Suprapubic skin (tissue), 4 donors: Measurements from ENCODE around the gene TMEM170A. TPM values are rescaled to one million over a fixed set of nuclear protein-coding genes. Genes with fewer than 3 reads are reported as not detected.
"Not testable (repeated sequence)": the region's sequence is repeated elsewhere in the genome, so short reads cannot be mapped to it uniquely, and the experiment has no call there.

Source experiments
- DNase-seq, 2 donors: peaks; one replicate each; pipeline ENCODE4 v3.0.0-alpha.2; 2019; ENCODE audit warnings: low spot score in 2 of 2
- H3K27ac ChIP-seq: fragments of 200-600 bp; sonication (generic); one replicate; pipeline ENCODE4 v1.5.1; 2019
- H3K27me3 ChIP-seq: fragments of 200-600 bp; sonication (generic); one replicate; pipeline ENCODE4 v1.5.1; 2019
- H3K36me3 ChIP-seq: fragments of 200-600 bp; sonication (generic); one replicate; pipeline ENCODE4 v1.5.1; 2019
- H3K4me1 ChIP-seq: fragments of 200-600 bp; sonication (generic); one replicate; pipeline ENCODE4 v1.5.1; 2019
- H3K4me3 ChIP-seq: fragments of 200-600 bp; sonication (generic); one replicate; pipeline ENCODE4 v1.5.1; 2019; ENCODE audit warnings: mild to moderate bottlenecking
- H3K9me3 ChIP-seq: fragments of 200-600 bp; sonication (generic); one replicate; pipeline ENCODE4 v1.5.1; 2019
- CTCF ChIP-seq, 2 donors: fragments of 200-600 bp in 1 of 2; fragments of 450-650 bp in 1 of 2; sonication (generic) in 1 of 2; IDR thresholded peaks; one replicate each; pipeline ENCODE4 v1.5.1; 2016 to 2019; ENCODE audit warnings: antibody characterized with exemption in 2 of 2, mild to moderate bottlenecking in 1 of 2, moderate library complexity in 1 of 2
- EP300 ChIP-seq: sonication (generic); formaldehyde crosslinking; IDR thresholded peaks from one replicate; pipeline ENCODE4 v1.6.1; 2017; ENCODE audit warnings: antibody characterized with exemption
- POLR2A ChIP-seq, 2 donors: fragments of 450-650 bp; IDR thresholded peaks; one replicate each; pipeline ENCODE4 v1.6.1; 2017; ENCODE audit warnings: antibody characterized with exemption in 2 of 2, mild to moderate bottlenecking in 2 of 2, moderate library complexity in 2 of 2
- POLR2AphosphoS5 ChIP-seq, 3 donors: sonication (generic); formaldehyde crosslinking; IDR thresholded peaks; one replicate each; pipeline ENCODE4 v1.6.1; 2017; ENCODE audit warnings: antibody characterized with exemption in 3 of 3
- WGBS: methylation state at CpG from one replicate; pipeline ENCODE4 v1.1.5; 2018; 5-methylcytosine and 5-hydroxymethylcytosine counted together
- total RNA-seq, 4 donors: library from RNA; depleted of rRNA; stranded (reverse); fragments of >200 nt; gene quantifications; one replicate each; pipeline ENCODE4 v1.1.0, GENCODE V29; 2016

TMEM170A gene
- total RNA-seq, result 10 to 100 TPM; 15.8 to 17.5 (median 16.5) TPM

- peak within 1 kb of the TSS; percentile 96 for H3K27ac ChIP-seq
- TF ChIP-seq POLR2AphosphoS5 (IDR thresholded peaks at IDR 0.05), result peak; percentile 16 to 90 (median 64)
- TF ChIP-seq EP300, result no peak
- TF ChIP-seq CTCF (IDR thresholded peaks at IDR 0.05), result peak; percentile 100
- peak in 1 of 2 donors; percentile 81 for TF ChIP-seq POLR2A (IDR thresholded peaks at IDR 0.05)
- H3K4me3 ChIP-seq, result peak within 1 kb of the TSS; percentile 97
- H3K36me3 ChIP-seq, result no peaks in the 10 kb centered on the region
- H3K9me3 ChIP-seq, result no peaks in the 10 kb centered on the region
- no peaks in the 10 kb centered on the region for H3K27me3 ChIP-seq
- DNase-seq, result peak; percentile 99 to 100
- peaks cover 21% of the 10 kb centered on the region for H3K4me1 ChIP-seq
- WGBS, result 0% methylated on average over 17 of the region's 89 CpGs
These were observed at the start of gene TMEM170A for GRCh38 chr16:75464122-75464918. Gene TMEM170A (minus strand): TSS chr16:75464689. CDS start chr16:75464600, 89 bp downstream.

- H3K27ac ChIP-seq, result no peak overlapping the region
- no peak overlapping the region for H3K4me3 ChIP-seq
- TF ChIP-seq POLR2AphosphoS5 (IDR thresholded peaks at IDR 0.05) (peak in 1 of 3 donors; percentile 28), CTCF (IDR thresholded peaks at IDR 0.05) (no peak)
- no peaks in the 10 kb centered on the region for H3K27me3 ChIP-seq
- no peaks in the 10 kb centered on the region for H3K36me3 ChIP-seq
- H3K4me1 ChIP-seq, result peaks cover 3% of the 10 kb centered on the region
- WGBS, result 19% methylated on average over 7 of the region's 7 CpGs
- no peaks in the 10 kb centered on the region for H3K9me3 ChIP-seq
- peak in 1 of 2 donors; percentile 78 for DNase-seq
These were observed 42.1 kb upstream of the TMEM170A start for GRCh38 chr16:75506574-75506973.

GRCh38 chr16:75506107-75506506 is 41.6 kb upstream of the TMEM170A start:
- WGBS, result 64% methylated on average over 3 of the region's 3 CpGs
- Histone ChIP-seq H3K27ac (no peak overlapping the region), H3K36me3 (no peaks in the 10 kb centered on the region), H3K9me3 (no peaks in the 10 kb centered on the region), H3K27me3 (no peaks in the 10 kb centered on the region), H3K4me1 (peaks cover 3% of the 10 kb centered on the region), H3K4me3 (no peak overlapping the region)
- no peak for DNase-seq
- TF ChIP-seq CTCF (IDR thresholded peaks at IDR 0.05) (no peak), POLR2A (IDR thresholded peaks at IDR 0.05) (no peak), POLR2AphosphoS5 (IDR thresholded peaks at IDR 0.05) (no peak), EP300 (no peak)

- no peak overlapping the region for H3K27ac ChIP-seq
- TF ChIP-seq CTCF (IDR thresholded peaks at IDR 0.05) (no peak), EP300 (no peak), POLR2A (IDR thresholded peaks at IDR 0.05) (no peak), POLR2AphosphoS5 (IDR thresholded peaks at IDR 0.05) (no peak)
- H3K9me3 ChIP-seq, result no peaks in the 10 kb centered on the region
- DNase-seq, result no peak
- WGBS, result 95% methylated on average over 1 of the region's 1 CpG
- H3K27me3 ChIP-seq, result no peaks in the 10 kb centered on the region
- no peak overlapping the region for H3K4me3 ChIP-seq
- no peaks in the 10 kb centered on the region for H3K36me3 ChIP-seq
- H3K4me1 ChIP-seq, result peaks cover 3% of the 10 kb centered on the region
These were observed 39.3 kb upstream of the TMEM170A start for GRCh38 chr16:75503801-75504200.

GRCh38 chr16:75502916-75503605 is 38.6 kb upstream of the TMEM170A start:
- DNase-seq, result no peak
- Histone ChIP-seq H3K36me3 (no peaks in the 10 kb centered on the region), H3K9me3 (no peaks in the 10 kb centered on the region), H3K4me1 (peaks cover 3% of the 10 kb centered on the region), H3K27ac (no peak overlapping the region), H3K27me3 (no peaks in the 10 kb centered on the region), H3K4me3 (no peak overlapping the region)
- WGBS, result 93% methylated on average over 4 of the region's 4 CpGs
- no peak for TF ChIP-seq CTCF (IDR thresholded peaks at IDR 0.05)
- no peak for TF ChIP-seq POLR2A (IDR thresholded peaks at IDR 0.05)
- no peak for TF ChIP-seq POLR2AphosphoS5 (IDR thresholded peaks at IDR 0.05)
- no peak for TF ChIP-seq EP300

- not testable (repeated sequence) for H3K27ac ChIP-seq, H3K4me1 ChIP-seq, H3K9me3 ChIP-seq, H3K36me3 ChIP-seq, H3K27me3 ChIP-seq, H3K4me3 ChIP-seq, DNase-seq
- 36% methylated on average over 6 of the region's 6 CpGs for WGBS
These were observed 37.3 kb upstream of the TMEM170A start for GRCh38 chr16:75501820-75502219.
